Loucy (cell line): Measurements from ENCODE around the gene CRB2.

Source experiments
- CTCF ChIP-seq: fragments of 200-600 bp; sonication (generic); conservative IDR thresholded peaks from 2 replicates; pipeline ENCODE4 v1.5.1; 2014; ENCODE audit warnings: mild to moderate bottlenecking, antibody characterized with exemption, low read length
- EZH2phosphoT487 ChIP-seq: fragments of 200-600 bp; IDR thresholded peaks from 2 replicates; pipeline ENCODE4 v1.6.1; 2018; ENCODE audit warnings: antibody characterized with exemption, mild to moderate bottlenecking, moderate library complexity, borderline replicate concordance

- TF ChIP-seq CTCF = no peak
- TF ChIP-seq EZH2phosphoT487 = no peak
Measured at GRCh38 chr9:123312306-123312877, 43.6 kb upstream of the CRB2 start.
